Measurements from ENCODE around the gene B4GALNT2.
"Not testable (repeated sequence)": the region's sequence is repeated elsewhere in the genome, so short reads cannot be mapped to it uniquely, and the experiment has no call there.

The B4GALNT2 gene

GRCh38 chr17:49093131-49093530 is 39.4 kb upstream of the B4GALNT2 start:
- FAIRE-seq (no peak), DNase-seq (ENCODE audit: insufficient read length, low spot score) (no peak)
- no peak for TF ChIP-seq CTCF (IDR thresholded peaks at IDR 0.05; ENCODE audit: insufficient read depth, missing control alignments)

DNA sequence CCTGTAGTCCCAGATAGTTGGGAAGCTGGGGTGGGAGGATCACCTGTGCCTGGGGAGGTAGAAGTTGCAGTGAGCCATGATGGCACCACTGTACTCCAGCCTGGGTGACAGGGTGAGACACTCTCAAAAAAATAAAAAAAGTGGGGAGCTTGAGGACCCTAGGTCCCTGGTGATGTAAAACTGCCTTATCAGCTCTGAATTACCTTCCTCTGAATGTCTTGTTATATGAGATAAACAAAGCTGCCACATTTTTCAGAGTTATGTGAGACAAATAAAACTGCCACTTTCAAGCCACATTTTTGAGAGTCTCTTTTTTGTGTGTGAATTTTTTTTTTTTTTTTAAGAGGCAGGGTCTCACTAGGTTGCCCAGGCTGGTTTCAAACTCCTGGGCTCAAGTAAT is 32.0 kb upstream of the B4GALNT2 start:
- TF ChIP-seq CTCF (IDR thresholded peaks at IDR 0.05; ENCODE audit: insufficient read depth, missing control alignments), result no peak
- FAIRE-seq (no peak), DNase-seq (ENCODE audit: insufficient read length, low spot score) (no peak)

DNA sequence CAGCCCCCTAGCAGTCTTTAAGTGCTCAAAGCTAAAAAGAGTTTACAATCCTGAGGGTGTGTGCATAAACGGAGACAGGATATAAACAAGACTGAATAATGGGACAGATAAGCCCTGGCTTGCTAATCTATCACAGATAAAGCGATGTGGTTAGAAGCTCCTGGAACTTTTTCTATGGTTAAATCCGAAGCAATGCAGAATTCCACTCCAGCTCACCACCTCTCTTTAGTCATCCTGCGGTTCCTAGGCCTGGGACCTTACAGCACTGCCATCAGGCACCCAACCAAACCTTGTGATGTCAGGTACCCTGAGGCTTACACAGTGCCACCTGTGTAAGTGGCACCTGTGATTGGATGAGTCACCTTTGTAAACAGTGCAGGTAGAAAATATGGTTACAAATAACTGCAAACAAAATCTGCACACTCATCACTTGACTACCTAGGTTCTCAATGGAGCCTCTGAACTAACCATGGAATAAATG is 31.5 kb upstream of the B4GALNT2 start:
- no peak for FAIRE-seq
- TF ChIP-seq CTCF (IDR thresholded peaks at IDR 0.05; ENCODE audit: insufficient read depth, missing control alignments), result no peak
- no peak for DNase-seq (ENCODE audit: insufficient read length, low spot score)

DNA sequence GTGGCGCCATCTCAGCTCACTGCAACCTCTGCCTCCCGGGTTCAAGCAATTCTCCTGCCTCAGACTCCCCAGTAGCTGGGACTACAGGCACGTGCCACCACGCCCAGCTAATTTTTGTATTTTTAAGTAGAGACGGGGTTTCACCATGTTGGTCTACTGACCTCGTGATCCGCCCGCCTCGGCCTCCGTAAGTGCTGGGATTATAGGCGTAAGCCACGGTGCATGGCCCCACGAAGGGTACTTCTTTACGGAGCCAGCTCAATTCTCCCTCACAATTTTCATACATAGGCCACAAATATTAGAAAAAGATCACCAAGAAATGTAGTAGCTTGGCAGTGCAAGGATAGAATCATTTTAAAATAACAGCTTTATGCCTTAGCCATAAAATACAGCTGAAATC is 29.2 kb upstream of the B4GALNT2 start:
- not testable (repeated sequence) for FAIRE-seq; DNase-seq (ENCODE audit: insufficient read length, low spot score)

GRCh38 chr17:49104511-49105074 is 28.0 kb upstream of the B4GALNT2 start:
- no peak for DNase-seq (ENCODE audit: insufficient read length, low spot score)
- TF ChIP-seq CTCF (IDR thresholded peaks at IDR 0.05; ENCODE audit: insufficient read depth, missing control alignments), result no peak
- FAIRE-seq, result no peak

DNA sequence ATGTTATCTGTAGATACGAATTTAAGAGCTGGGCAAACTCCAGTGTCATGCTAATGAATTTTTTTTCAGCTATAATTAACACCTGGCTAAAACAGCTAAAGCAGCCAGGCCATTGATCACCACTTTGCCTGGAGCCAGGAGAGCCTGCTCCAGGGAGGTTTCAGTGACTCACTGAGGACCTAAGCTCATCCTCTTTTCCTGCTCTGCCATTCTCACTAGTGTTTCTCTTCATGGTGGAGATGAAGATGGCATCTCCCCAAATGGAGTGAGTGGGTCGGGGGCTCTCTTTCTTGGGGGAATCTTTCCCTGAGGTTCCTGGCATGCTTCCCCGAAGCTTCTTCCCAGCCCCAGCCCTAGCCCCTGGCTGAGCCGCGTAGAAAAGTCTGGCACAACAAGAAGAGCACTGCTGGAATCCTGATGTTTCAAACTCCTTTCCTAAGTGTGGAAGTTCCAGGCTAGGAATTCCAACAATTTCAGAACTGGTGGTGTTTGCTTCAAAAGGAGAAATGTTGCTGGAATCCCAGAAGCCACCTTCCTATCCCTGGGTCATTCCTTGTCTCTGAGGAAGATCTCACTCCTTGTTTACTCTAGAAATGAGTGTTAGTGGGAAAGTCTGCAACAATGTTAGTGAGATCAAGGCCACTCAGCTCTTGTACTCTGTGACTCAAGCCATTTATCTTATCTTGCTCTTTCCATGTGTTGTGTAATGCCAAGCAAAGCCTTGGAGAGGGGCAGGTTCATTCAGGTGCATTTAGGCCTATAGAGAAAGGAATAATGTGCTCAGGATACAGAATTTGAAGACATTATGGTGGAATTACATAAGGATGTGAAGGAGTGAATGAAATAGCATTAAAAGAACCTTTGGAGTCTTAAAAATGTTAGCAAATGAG is 26.0 kb upstream of the B4GALNT2 start:
- no peak for TF ChIP-seq CTCF (IDR thresholded peaks at IDR 0.05; ENCODE audit: insufficient read depth, missing control alignments)
- DNase-seq (ENCODE audit: insufficient read length, low spot score) (no peak), FAIRE-seq (no peak)

DNA sequence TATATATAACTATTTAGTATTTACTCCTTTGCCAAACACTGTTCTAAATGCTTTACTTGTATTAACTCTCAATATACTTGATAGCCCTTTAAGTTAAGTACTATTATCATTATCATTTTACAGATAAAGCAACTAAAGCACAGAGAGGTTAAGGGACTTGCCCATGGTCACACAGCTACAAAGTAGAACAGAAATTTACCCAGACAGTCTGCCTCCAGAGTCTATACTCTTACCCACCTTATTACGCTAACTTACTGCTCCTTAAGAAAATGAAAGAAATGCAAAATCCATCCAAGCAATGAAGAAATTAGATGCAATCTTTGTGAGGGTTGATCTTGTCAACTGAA is 25.4 kb upstream of the B4GALNT2 start:
- no peak for DNase-seq (ENCODE audit: insufficient read length, low spot score)
- no peak for TF ChIP-seq CTCF (IDR thresholded peaks at IDR 0.05; ENCODE audit: insufficient read depth, missing control alignments)
- no peak for FAIRE-seq
